Activated naive CD8-positive, alpha-beta T cell treated with anti-CD3 and anti-CD28 coated beads, Interleukin-2, amount 10 ng/mL, durations not matched to agents 7 days and 5 days (primary cell): ENCODE data around the gene ABCA12. TPM values are rescaled to one million over a fixed set of nuclear protein-coding genes. Genes with fewer than 3 reads are reported as not detected.

Experiments used
- ATAC-seq: fragments of 150-1000 bp; cut with Tn5 transposase; one replicate; pipeline ENCODE4 v1.10.0; 2021; ENCODE audit warnings: low read depth, moderate library complexity
- POLR2A ChIA-PET: fragments of 350-600 bp; sonication (Branson Sonifier 250); formaldehyde crosslinking; loops from one replicate; lab custom pipeline; 2021; ENCODE audit warnings: antibody characterized with exemption; lab: Charles Lee
- DNase-seq: peaks from one replicate; pipeline ENCODE4 v3.0.0; 2021
- H3K27ac Mint-ChIP-seq: one replicate; pipeline ENCODE4 v1.8.0; 2022; ENCODE audit warnings: mild to moderate bottlenecking, mixed read lengths
- H3K27me3 Mint-ChIP-seq: one replicate; pipeline ENCODE4 v1.8.0; 2022; ENCODE audit warnings: mild to moderate bottlenecking, moderate library complexity, mixed read lengths
- H3K36me3 Mint-ChIP-seq: one replicate; pipeline ENCODE4 v1.8.0; 2021; ENCODE audit warnings: mild to moderate bottlenecking, mixed read lengths
- H3K4me1 Mint-ChIP-seq: one replicate; pipeline ENCODE4 v1.8.0; 2021; ENCODE audit warnings: mixed read lengths
- H3K4me3 Mint-ChIP-seq: one replicate; pipeline ENCODE4 v1.8.0; 2022; ENCODE audit warnings: mild to moderate bottlenecking, moderate library complexity, mixed read lengths
- H3K9me3 Mint-ChIP-seq: one replicate; pipeline ENCODE4 v1.8.0; 2021; ENCODE audit warnings: mixed read lengths
- total RNA-seq, 2 experiments: library from RNA; stranded (reverse); gene quantifications; one replicate each; pipeline ENCODE4 v1.2.3, GENCODE V29; 2021

The ABCA12 gene
- total RNA-seq, 2 experiments from 2014 or later: not detected

- DNase-seq (no peak), ATAC-seq (no peak)
- POLR2A ChIA-PET: no interaction called here
- Mint-ChIP-seq H3K36me3 (no peaks in the 10 kb centered on the region), H3K4me3 (no peak overlapping the region), H3K9me3 (no peaks in the 10 kb centered on the region), H3K27me3 (no peaks in the 10 kb centered on the region), H3K4me1 (no peaks in the 10 kb centered on the region), H3K27ac (no peak overlapping the region)
These were observed 85.6 kb downstream of the ABCA12 start for GRCh38 chr2:215052810-215053209.

GRCh38 chr2:215052404-215052803 is 86.0 kb downstream of the ABCA12 start:
- DNase-seq (no peak), ATAC-seq (no peak)
- Mint-ChIP-seq H3K4me1 (no peaks in the 10 kb centered on the region), H3K4me3 (no peak overlapping the region), H3K27me3 (no peaks in the 10 kb centered on the region), H3K27ac (no peak overlapping the region), H3K9me3 (no peaks in the 10 kb centered on the region), H3K36me3 (no peaks in the 10 kb centered on the region)
- POLR2A ChIA-PET: no interaction called here

GRCh38 chr2:215049341-215049740 is 89.1 kb downstream of the ABCA12 start:
- Mint-ChIP-seq H3K27ac (no peak overlapping the region), H3K36me3 (no peaks in the 10 kb centered on the region), H3K4me3 (no peak overlapping the region), H3K4me1 (no peaks in the 10 kb centered on the region), H3K27me3 (no peaks in the 10 kb centered on the region), H3K9me3 (no peaks in the 10 kb centered on the region)
- DNase-seq: no peak
- no peak for ATAC-seq
- POLR2A ChIA-PET: no interaction called here

- no peak overlapping the region for H3K4me3 Mint-ChIP-seq
- no peaks in the 10 kb centered on the region for H3K4me1 Mint-ChIP-seq
- ATAC-seq (no peak), DNase-seq (no peak)
- no peaks in the 10 kb centered on the region for H3K36me3 Mint-ChIP-seq
- POLR2A ChIA-PET: no interaction called here
- no peak overlapping the region for H3K27ac Mint-ChIP-seq
- H3K9me3 Mint-ChIP-seq: no peaks in the 10 kb centered on the region
- H3K27me3 Mint-ChIP-seq: no peaks in the 10 kb centered on the region
These were observed 100.0 kb downstream of the ABCA12 start for GRCh38 chr2:215038421-215038820.

GRCh38 chr2:215036314-215036713 is 102.1 kb downstream of the ABCA12 start:
- no peaks in the 10 kb centered on the region for H3K4me1 Mint-ChIP-seq
- no peaks in the 10 kb centered on the region for H3K27me3 Mint-ChIP-seq
- no peak overlapping the region for H3K27ac Mint-ChIP-seq
- POLR2A ChIA-PET: no interaction called here
- H3K4me3 Mint-ChIP-seq: no peak overlapping the region
- no peaks in the 10 kb centered on the region for H3K9me3 Mint-ChIP-seq
- DNase-seq (no peak), ATAC-seq (no peak)
- H3K36me3 Mint-ChIP-seq: no peaks in the 10 kb centered on the region

- ATAC-seq (no peak), DNase-seq (no peak)
- POLR2A ChIA-PET: no interaction called here
- Mint-ChIP-seq H3K36me3 (no peaks in the 10 kb centered on the region), H3K27me3 (no peaks in the 10 kb centered on the region), H3K9me3 (no peaks in the 10 kb centered on the region), H3K4me3 (no peak overlapping the region), H3K4me1 (no peaks in the 10 kb centered on the region), H3K27ac (no peak overlapping the region)
These were observed 104.3 kb downstream of the ABCA12 start for GRCh38 chr2:215034154-215034553.

GRCh38 chr2:215032153-215032552 is 106.3 kb downstream of the ABCA12 start:
- H3K36me3 Mint-ChIP-seq: no peaks in the 10 kb centered on the region

GRCh38 chr2:215031321-215031720 is 107.1 kb downstream of the ABCA12 start:
- no peak overlapping the region for H3K4me3 Mint-ChIP-seq
- H3K9me3 Mint-ChIP-seq: no peaks in the 10 kb centered on the region
- no peaks in the 10 kb centered on the region for H3K36me3 Mint-ChIP-seq
- no peak overlapping the region for H3K27ac Mint-ChIP-seq
- no peaks in the 10 kb centered on the region for H3K27me3 Mint-ChIP-seq
- POLR2A ChIA-PET: no interaction called here
- ATAC-seq (no peak), DNase-seq (no peak)
- H3K4me1 Mint-ChIP-seq: no peaks in the 10 kb centered on the region

More at GRCh38 chr2:215032153-215032552, 106.3 kb downstream of the ABCA12 start:
- ATAC-seq (no peak), DNase-seq (no peak)
- Mint-ChIP-seq H3K27me3 (no peaks in the 10 kb centered on the region), H3K4me1 (no peaks in the 10 kb centered on the region), H3K4me3 (no peak overlapping the region), H3K9me3 (no peaks in the 10 kb centered on the region), H3K27ac (no peak overlapping the region)
- POLR2A ChIA-PET: no interaction called here

GRCh38 chr2:215029936-215030335 is 108.5 kb downstream of the ABCA12 start:
- ATAC-seq (no peak), DNase-seq (no peak)
- POLR2A ChIA-PET: no interaction called here
- Mint-ChIP-seq H3K4me3 (no peak overlapping the region), H3K4me1 (no peaks in the 10 kb centered on the region), H3K9me3 (no peaks in the 10 kb centered on the region), H3K27ac (no peak overlapping the region), H3K27me3 (no peaks in the 10 kb centered on the region), H3K36me3 (no peaks in the 10 kb centered on the region)

- DNase-seq: no peak
- Mint-ChIP-seq H3K9me3 (no peaks in the 10 kb centered on the region), H3K36me3 (no peaks in the 10 kb centered on the region), H3K27me3 (no peaks in the 10 kb centered on the region), H3K27ac (no peak overlapping the region), H3K4me1 (no peaks in the 10 kb centered on the region), H3K4me3 (no peak overlapping the region)
- POLR2A ChIA-PET: no interaction called here
- no peak for ATAC-seq
These were observed 110.2 kb downstream of the ABCA12 start for GRCh38 chr2:215028231-215028630.

GRCh38 chr2:215027779-215028178 is 110.6 kb downstream of the ABCA12 start:
- DNase-seq: no peak
- Mint-ChIP-seq H3K4me3 (no peak overlapping the region), H3K9me3 (no peaks in the 10 kb centered on the region), H3K27me3 (no peaks in the 10 kb centered on the region), H3K27ac (no peak overlapping the region), H3K4me1 (no peaks in the 10 kb centered on the region), H3K36me3 (no peaks in the 10 kb centered on the region)
- POLR2A ChIA-PET: no interaction called here
- no peak for ATAC-seq

GRCh38 chr2:215022910-215023309 is 115.5 kb downstream of the ABCA12 start:
- no peaks in the 10 kb centered on the region for H3K9me3 Mint-ChIP-seq
- POLR2A ChIA-PET: no interaction called here
- H3K4me3 Mint-ChIP-seq: no peak overlapping the region
- H3K4me1 Mint-ChIP-seq: no peaks in the 10 kb centered on the region
- no peaks in the 10 kb centered on the region for H3K36me3 Mint-ChIP-seq
- ATAC-seq (no peak), DNase-seq (no peak)
- no peak overlapping the region for H3K27ac Mint-ChIP-seq
- no peaks in the 10 kb centered on the region for H3K27me3 Mint-ChIP-seq

GRCh38 chr2:215022418-215022817 is 116.0 kb downstream of the ABCA12 start:
- no peaks in the 10 kb centered on the region for H3K36me3 Mint-ChIP-seq
- H3K4me1 Mint-ChIP-seq: no peaks in the 10 kb centered on the region
- no peak overlapping the region for H3K4me3 Mint-ChIP-seq
- no peaks in the 10 kb centered on the region for H3K9me3 Mint-ChIP-seq
- H3K27ac Mint-ChIP-seq: no peak overlapping the region
- ATAC-seq (no peak), DNase-seq (no peak)
- H3K27me3 Mint-ChIP-seq: no peaks in the 10 kb centered on the region
- POLR2A ChIA-PET: no interaction called here

- H3K27ac Mint-ChIP-seq: no peak overlapping the region
- POLR2A ChIA-PET: no interaction called here
- no peaks in the 10 kb centered on the region for H3K36me3 Mint-ChIP-seq
- no peaks in the 10 kb centered on the region for H3K4me1 Mint-ChIP-seq
- no peak for DNase-seq
- no peak overlapping the region for H3K4me3 Mint-ChIP-seq
- H3K27me3 Mint-ChIP-seq: no peaks in the 10 kb centered on the region
- no peak for ATAC-seq
- H3K9me3 Mint-ChIP-seq: no peaks in the 10 kb centered on the region
These were observed 118.1 kb downstream of the ABCA12 start for GRCh38 chr2:215020283-215020682.

- Mint-ChIP-seq H3K4me1 (no peaks in the 10 kb centered on the region), H3K27ac (no peak overlapping the region), H3K36me3 (no peaks in the 10 kb centered on the region), H3K9me3 (no peaks in the 10 kb centered on the region), H3K4me3 (no peak overlapping the region), H3K27me3 (no peaks in the 10 kb centered on the region)
- POLR2A ChIA-PET: no interaction called here
- DNase-seq: no peak
- ATAC-seq: no peak
These were observed 118.8 kb downstream of the ABCA12 start for GRCh38 chr2:215019521-215020145.
